Erythroblast (primary cell): ENCODE data around the gene SETD5.

Experiments
- DNase-seq, 2 experiments: peaks; one replicate each; lab custom pipeline; 2025; lab: John Stamatoyannopoulos, UW
- GATA1 ChIP-seq: IDR thresholded peaks from 2 replicates; pipeline ENCODE4 v1.6.1; 2011; ENCODE audit warnings: low read depth, mild to moderate bottlenecking, control low read depth, low read length, moderate library complexity
- POLR2A ChIP-seq: IDR thresholded peaks from 2 replicates; pipeline ENCODE4 v1.6.1; 2011; ENCODE audit warnings: mild to moderate bottlenecking, low read length

Gene SETD5

GRCh38 chr3:9384141-9384828 lies 13.1 kb upstream of the SETD5 start:
- peak; percentile 15 for TF ChIP-seq POLR2A
- no peak for TF ChIP-seq GATA1
- DNase-seq = no peak

GRCh38 chr3:9385187-9386077 lies 12.0 kb upstream of the SETD5 start:
- no peak for DNase-seq
- TF ChIP-seq POLR2A (no peak), GATA1 (no peak)

GRCh38 chr3:9386078-9386459 lies 11.3 kb upstream of the SETD5 start:
- no peak for DNase-seq
- no peak for TF ChIP-seq GATA1
- no peak for TF ChIP-seq POLR2A

GRCh38 chr3:9386501-9387321 lies 10.7 kb upstream of the SETD5 start:
- TF ChIP-seq POLR2A = no peak
- no peak for TF ChIP-seq GATA1
- no peak for DNase-seq

- TF ChIP-seq POLR2A = peak; percentile 40
- TF ChIP-seq GATA1 = no peak
- no peak for DNase-seq
Observed at GRCh38 chr3:9387322-9387655, 10.1 kb upstream of the SETD5 start.

GRCh38 chr3:9388142-9388541 lies 9.3 kb upstream of the SETD5 start:
- TF ChIP-seq POLR2A (no peak), GATA1 (no peak)

GRCh38 chr3:9388562-9389272 lies 8.7 kb upstream of the SETD5 start:
- no peak for DNase-seq
- TF ChIP-seq POLR2A (peak; percentile 17), GATA1 (no peak)

More at GRCh38 chr3:9388142-9388541, 9.3 kb upstream of the SETD5 start:
- DNase-seq = no peak

GRCh38 chr3:9390265-9390888 lies 7.0 kb upstream of the SETD5 start:
- TF ChIP-seq GATA1 (no peak), POLR2A (no peak)
- DNase-seq = no peak

GRCh38 chr3:9392041-9392440 lies 5.4 kb upstream of the SETD5 start:
- TF ChIP-seq POLR2A = no peak
- no peak for TF ChIP-seq GATA1
- DNase-seq = no peak

- peak; percentile 24 for TF ChIP-seq POLR2A
- no peak for TF ChIP-seq GATA1
- DNase-seq = peak in 1 of 2 experiments; percentile 47
Observed at GRCh38 chr3:9395570-9396300, 1.7 kb upstream of the SETD5 start.

- peak; percentile 92 to 93 for DNase-seq
- no peak for TF ChIP-seq GATA1
- no peak for TF ChIP-seq POLR2A
Observed at GRCh38 chr3:9396301-9396631, 1.1 kb upstream of the SETD5 start.
